IMR-90 (cell line): ENCODE results near the gene PREB. TPM values are rescaled to one million over a fixed set of nuclear protein-coding genes. Genes with fewer than 3 reads are reported as not detected.

ENCODE experiments used
- ATAC-seq: fragments of 200-7000 bp; cut with Tn5 transposase; 2 replicates; pipeline ENCODE4 v1.9.1; 2020; ENCODE audit warnings: low read depth, mild to moderate bottlenecking, moderate library complexity
- BruUV-seq: library from RNA; stranded (reverse); fragments of 400-500 nt; replicated peaks from 2 replicates; lab custom pipeline; 2021; lab: Mats Ljungman, UMichigan
- CTCF ChIA-PET: fragments of 300-600 bp; formaldehyde crosslinking; extraction: SDS; loops from one replicate; lab custom pipeline; 2021; ENCODE audit warnings: antibody characterized with exemption; lab: Yijun Ruan, JAX
- POLR2A ChIA-PET: fragments of 300-600 bp; sonication (Branson Sonifier 250); formaldehyde crosslinking; loops from one replicate; lab custom pipeline; 2022; ENCODE audit warnings: antibody characterized with exemption; ENCODE audit not compliant: unreplicated experiment; lab: Charles Lee
- DNase-seq: peaks from one replicate; pipeline ENCODE4 v3.0.0; 2013
- H2AFZ ChIP-seq: replicated peaks from 2 replicates; pipeline ENCODE3; 2013; ENCODE audit warnings: low read length, mild to moderate bottlenecking; ENCODE audit not compliant: poor library complexity
- H2AK5ac ChIP-seq: 2 replicates; pipeline ENCODE4 v1.6.1; 2013; ENCODE audit warnings: low read depth, low read length, inconsistent platforms
- H2AK9ac ChIP-seq: replicated peaks from 2 replicates; pipeline ENCODE3; 2013; ENCODE audit warnings: mild to moderate bottlenecking, low read depth, low read length, moderate library complexity; ENCODE audit not compliant: poor library complexity
- H2BK120ac ChIP-seq: 2 replicates; pipeline ENCODE4 v1.6.1; 2013; ENCODE audit warnings: low read depth, low read length, inconsistent platforms
- H2BK15ac ChIP-seq: 3 replicates; pipeline ENCODE4 v1.6.1; 2013; ENCODE audit warnings: low read depth, low read length, inconsistent platforms
- H2BK20ac ChIP-seq: 2 replicates; pipeline ENCODE4 v1.6.1; 2013; ENCODE audit warnings: low read depth, mild to moderate bottlenecking, inconsistent platforms, low read length, moderate library complexity
- H2BK5ac ChIP-seq: 2 replicates; pipeline ENCODE4 v1.6.1; 2013; ENCODE audit warnings: mild to moderate bottlenecking, low read depth, low read length, inconsistent platforms; ENCODE audit not compliant: poor library complexity, severe bottlenecking
- H3K14ac ChIP-seq: replicated peaks from 2 replicates; pipeline ENCODE4 v1.6.1; 2013; ENCODE audit warnings: low read depth, low read length, inconsistent platforms
- H3K18ac ChIP-seq: 2 replicates; pipeline ENCODE4 v1.6.1; 2013; ENCODE audit warnings: low read depth, low read length, control low read depth
- H3K23ac ChIP-seq: 2 replicates; pipeline ENCODE4 v1.6.1; 2013; ENCODE audit warnings: low read depth, low read length, inconsistent platforms
- H3K27ac ChIP-seq: 2 replicates; pipeline ENCODE4 v1.5.1; 2013; ENCODE audit warnings: mild to moderate bottlenecking, control low read depth, low read length; ENCODE audit not compliant: insufficient read depth
- H3K27me3 ChIP-seq: 2 replicates; pipeline ENCODE4 v1.6.1; 2013; ENCODE audit warnings: low read length; ENCODE audit not compliant: control insufficient read depth, insufficient read depth
- H3K36me3 ChIP-seq: 2 replicates; pipeline ENCODE4 v1.6.1; 2013; ENCODE audit warnings: low read length, mixed read lengths; ENCODE audit not compliant: control insufficient read depth, insufficient read depth
- H3K4ac ChIP-seq: 2 replicates; pipeline ENCODE4 v1.6.1; 2013; ENCODE audit warnings: low read depth, low read length, inconsistent platforms
- H3K4me1 ChIP-seq: 2 replicates; pipeline ENCODE4 v1.6.1; 2013; ENCODE audit warnings: low read length, mixed read lengths; ENCODE audit not compliant: control insufficient read depth, insufficient read depth
- H3K4me2 ChIP-seq: 2 replicates; pipeline ENCODE4 v1.6.1; 2013; ENCODE audit warnings: low read depth, mild to moderate bottlenecking, control low read depth, low read length, moderate library complexity
- H3K4me3 ChIP-seq: 2 replicates; pipeline ENCODE4 v1.5.1; 2013; ENCODE audit warnings: low read depth, mild to moderate bottlenecking, control low read depth, low read length, moderate library complexity; ENCODE audit not compliant: insufficient read depth
- H3K56ac ChIP-seq: 2 replicates; pipeline ENCODE4 v1.6.1; 2013; ENCODE audit warnings: low read length, inconsistent platforms; ENCODE audit not compliant: insufficient read depth; ENCODE audit errors: extremely low read depth
- H3K79me1 ChIP-seq, 2 experiments: 2 replicates each; pipeline ENCODE4 v1.6.1; 2013; ENCODE audit warnings: low read length in 2 of 2, inconsistent platforms in 1 of 2, low read depth in 1 of 2
- H3K9ac ChIP-seq: 2 replicates; pipeline ENCODE4 v1.6.1; 2013; ENCODE audit warnings: low read depth, low read length, control low read depth
- H3K9me1 ChIP-seq: 2 replicates; pipeline ENCODE4 v1.6.1; 2013; ENCODE audit warnings: low read length, inconsistent platforms; ENCODE audit not compliant: insufficient read depth
- H3K9me3 ChIP-seq: 2 replicates; pipeline ENCODE4 v1.6.1; 2013; ENCODE audit warnings: low read length; ENCODE audit not compliant: control insufficient read depth, insufficient read depth
- H4K20me1 ChIP-seq: 2 replicates; pipeline ENCODE4 v1.6.1; 2013; ENCODE audit warnings: low read length, inconsistent platforms; ENCODE audit not compliant: insufficient read depth
- H4K5ac ChIP-seq: 2 replicates; pipeline ENCODE4 v1.6.1; 2013; ENCODE audit warnings: mild to moderate bottlenecking, low read depth, low read length, control low read depth
- H4K8ac ChIP-seq, 2 experiments: 2 replicates each; pipeline ENCODE4 v1.6.1; 2013; ENCODE audit warnings: low read depth in 2 of 2, low read length in 2 of 2, control low read depth in 1 of 2, inconsistent platforms in 1 of 2
- H4K91ac ChIP-seq: 2 replicates; pipeline ENCODE4 v1.6.1; 2013; ENCODE audit warnings: low read depth, low read length, inconsistent platforms; ENCODE audit not compliant: insufficient read depth
- BHLHE40 ChIP-seq: fragments of 150-350 bp; IDR thresholded peaks from 2 replicates; pipeline ENCODE4 v1.6.1; 2016; ENCODE audit warnings: mild to moderate bottlenecking, low read depth, low read length
- CEBPB ChIP-seq: IDR thresholded peaks from 2 replicates; pipeline ENCODE4 v1.6.1; 2012; ENCODE audit warnings: low read depth, low read length, improper control_type of control experiment
- CHD1 ChIP-seq: IDR thresholded peaks from 2 replicates; pipeline ENCODE4 v1.6.1; 2012; ENCODE audit warnings: low read depth, low read length, improper control_type of control experiment
- ELK1 ChIP-seq: fragments of 150-350 bp; IDR thresholded peaks from 2 replicates; pipeline ENCODE4 v1.6.1; 2016; ENCODE audit warnings: low read depth, mild to moderate bottlenecking, low read length, moderate library complexity, borderline replicate concordance
- FOS ChIP-seq: fragments of 150-350 bp; IDR thresholded peaks from 2 replicates; pipeline ENCODE4 v1.6.1; 2016; ENCODE audit warnings: low read depth, low read length
- MAZ ChIP-seq: IDR thresholded peaks from 2 replicates; pipeline ENCODE4 v1.6.1; 2012; ENCODE audit warnings: low read depth, mild to moderate bottlenecking, low read length, improper control_type of control experiment, moderate library complexity, borderline replicate concordance
- MXI1 ChIP-seq: IDR thresholded peaks from 2 replicates; pipeline ENCODE4 v1.6.1; 2012; ENCODE audit warnings: low read depth, mild to moderate bottlenecking, low read length, moderate library complexity, borderline replicate concordance
- NFE2L2 ChIP-seq: fragments of 150-350 bp; IDR thresholded peaks from 2 replicates; pipeline ENCODE4 v1.6.1; 2016; ENCODE audit warnings: low read depth, mild to moderate bottlenecking, low read length
- RCOR1 ChIP-seq: IDR thresholded peaks from 2 replicates; pipeline ENCODE4 v1.6.1; 2012; ENCODE audit warnings: mild to moderate bottlenecking, low read length, improper control_type of control experiment; ENCODE audit not compliant: insufficient replicate concordance
- RFX5 ChIP-seq: IDR thresholded peaks from 2 replicates; pipeline ENCODE4 v1.8.0; 2012; ENCODE audit warnings: low read depth, mild to moderate bottlenecking, low read length, moderate library complexity
- SMC3 ChIP-seq: fragments of 150-350 bp; IDR thresholded peaks from 2 replicates; pipeline ENCODE4 v1.6.1; 2016; ENCODE audit warnings: low read depth, mild to moderate bottlenecking, antibody characterized with exemption, low read length, moderate library complexity
- USF2 ChIP-seq: fragments of 150-350 bp; IDR thresholded peaks from 2 replicates; pipeline ENCODE4 v1.6.1; 2017; ENCODE audit warnings: mild to moderate bottlenecking, antibody characterized with exemption, low read length, low read depth
- WGBS, 2 experiments: methylation state at CpG; one replicate each; pipeline versions ENCODE4 v1.1.5 to v1.1.7; 2013; ENCODE audit warnings: missing lambda C conversion rate in 2 of 2; ENCODE audit not compliant: insufficient read length in 1 of 2; ENCODE audit errors: extremely low coverage in 2 of 2; 5-methylcytosine and 5-hydroxymethylcytosine counted together
- dilution Hi-C: fragments of 300-500 bp; cut with HindIII; formaldehyde crosslinking; loops from one replicate; pipeline ENCODE4 v1.14.3; 2018; ENCODE audit warnings: low sequenced_read_pairs; ENCODE audit not compliant: unreplicated experiment
- in situ Hi-C: fragments of 300-500 bp; cut with MboI; formaldehyde crosslinking; loops from 3 replicates; pipeline ENCODE4 v1.14.3; 2019; ENCODE audit warnings: low sequenced_read_pairs, inconsistent platforms, mixed read lengths
- intact Hi-C: fragments of 100-400 bp; cut with micrococcal nuclease; formaldehyde crosslinking; loops from 2 replicates; pipeline ENCODE4 v1.10.0; 2022
- polyA plus RNA-seq, 3 experiments: library from polyadenylated mRNA; depleted of rRNA; stranded (reverse); fragments of >200 nt; gene quantifications; 2 replicates each; pipeline ENCODE4 v1.2.3, GENCODE V29; 2012; ENCODE audit warnings: low replicate concordance in 1 of 3
- total RNA-seq: library from RNA; depleted of rRNA; stranded (reverse); fragments of >200 nt; gene quantifications from 2 replicates; pipeline ENCODE4 v1.2.3, GENCODE V29; 2012

Gene PREB
- total and polyA plus RNA-seq, 2 of the 4 experiments (the other 2 are of a cell fraction), result 38.9 to 52.2 TPM

GRCh38 chr2:27102329-27102728, 32.1 kb downstream of the PREB start:
- Histone ChIP-seq H3K9me1 (no peaks in the 10 kb centered on the region), H2AK9ac (no peak overlapping the region), H4K91ac (no peak overlapping the region), H3K27me3 (peaks cover 38% of the 10 kb centered on the region), H3K4me1 (no peaks in the 10 kb centered on the region), H2BK120ac (no peak overlapping the region), H3K18ac (no peak overlapping the region), H3K36me3 (no peaks in the 10 kb centered on the region), H4K8ac (no peak overlapping the region), H3K79me1 (no peaks in the 10 kb centered on the region), H3K4me3 (no peak overlapping the region), H2BK5ac (no peak overlapping the region), H3K9me3 (no peaks in the 10 kb centered on the region), H2BK15ac (no peak overlapping the region), H3K4ac (no peak overlapping the region), H3K4me2 (no peak overlapping the region), H2AK5ac (no peak overlapping the region), H3K14ac (no peak overlapping the region), H2AFZ (no peak overlapping the region), H3K27ac (no peak overlapping the region), H4K5ac (no peak overlapping the region), H3K56ac (no peak overlapping the region), H4K20me1 (no peaks in the 10 kb centered on the region), H3K23ac (no peak overlapping the region), H2BK20ac (no peak overlapping the region), H3K9ac (no peak overlapping the region)
- BruUV-seq, result no TSS peak
- POLR2A ChIA-PET, result no interaction called here
- dilution Hi-C loops (no loop called here), in situ Hi-C loops (loop anchor here (5.0 kb wide), 1 partner anchor 95 kb away; no protein-coding TSS in a partner anchor), intact Hi-C loops (no loop called here)
- no peak for DNase-seq
- CTCF ChIA-PET, result interaction anchor here (0.9 kb wide), 1 partner anchor 90 kb away, joined by 4 read pairs; no protein-coding TSS in a partner anchor
- 67% methylated on average over 1 of the region's 5 CpGs; no CpG with 5 or more reads in 1 of the 2 experiments for WGBS, 2 experiments
- no peak for ATAC-seq
- TF ChIP-seq RCOR1 (no peak), FOS (no peak), SMC3 (no peak), BHLHE40 (no peak), CHD1 (no peak), RFX5 (no peak), ELK1 (no peak), NFE2L2 (no peak), MXI1 (no peak), MAZ (no peak), CEBPB (no peak), USF2 (no peak)
